IMR-90 (cell line): ENCODE data around the gene SMCP.
A peak's percentile ranks its signal among the peaks of the same experiment; 100 is the strongest.

Experiments
- CTCF ChIP-seq: conservative IDR thresholded peaks from 2 replicates; pipeline ENCODE4 v1.5.1; 2012; ENCODE audit warnings: mild to moderate bottlenecking, low read depth, low read length, improper control_type of control experiment
- SMC3 ChIP-seq: fragments of 150-350 bp; IDR thresholded peaks from 2 replicates; pipeline ENCODE4 v1.6.1; 2016; ENCODE audit warnings: low read depth, mild to moderate bottlenecking, antibody characterized with exemption, low read length, moderate library complexity

- peak; percentile 42 for TF ChIP-seq CTCF
- peak; percentile 28; the same call in 1 of the 2 replicates for TF ChIP-seq SMC3
Observed at GRCh38 chr1:152870831-152871730, 7.0 kb upstream of the SMCP start.
